NCI-H1417 (cell line): ENCODE results near the gene THRSP.
A peak's percentile ranks its signal among the peaks of the same experiment; 100 is the strongest.

Experiments
- DNase-seq, 3 experiments: peaks; one replicate each; lab custom pipeline; 2025; lab: John Stamatoyannopoulos, UW

THRSP gene

GRCh38 chr11:78097666-78098385 lies 34.2 kb downstream of the THRSP start:
- peak in 1 of 3 experiments; percentile 55 for DNase-seq

- DNase-seq, result no peak
Observed at GRCh38 chr11:78099666-78100065, 36.0 kb downstream of the THRSP start.

DNA sequence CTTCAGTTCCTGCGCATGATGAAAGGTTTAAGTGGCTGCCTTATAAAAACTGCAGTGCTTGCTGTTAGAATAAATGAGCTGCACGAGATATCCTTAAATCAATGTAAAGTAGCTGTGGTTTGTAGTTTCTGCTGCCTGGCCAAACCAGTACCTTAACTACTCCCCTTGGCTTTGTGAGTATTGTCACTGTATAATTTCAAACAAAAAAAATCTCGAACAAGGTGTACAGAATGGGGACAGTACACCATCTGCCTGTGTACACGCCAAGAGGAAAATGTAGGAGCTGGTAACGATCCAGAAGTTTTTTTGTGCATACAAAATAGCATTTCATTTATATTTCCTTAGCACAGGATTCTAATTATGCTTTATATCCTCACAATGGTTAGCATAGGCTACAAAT lies 36.6 kb downstream of the THRSP start:
- peak in 1 of 3 experiments; percentile 93 for DNase-seq

GRCh38 chr11:78100676-78101472 lies 37.2 kb downstream of the THRSP start:
- peak in 1 of 3 experiments; percentile 66 for DNase-seq

- no peak for DNase-seq
Observed at GRCh38 chr11:78109081-78110015, 45.7 kb downstream of the THRSP start.

DNA sequence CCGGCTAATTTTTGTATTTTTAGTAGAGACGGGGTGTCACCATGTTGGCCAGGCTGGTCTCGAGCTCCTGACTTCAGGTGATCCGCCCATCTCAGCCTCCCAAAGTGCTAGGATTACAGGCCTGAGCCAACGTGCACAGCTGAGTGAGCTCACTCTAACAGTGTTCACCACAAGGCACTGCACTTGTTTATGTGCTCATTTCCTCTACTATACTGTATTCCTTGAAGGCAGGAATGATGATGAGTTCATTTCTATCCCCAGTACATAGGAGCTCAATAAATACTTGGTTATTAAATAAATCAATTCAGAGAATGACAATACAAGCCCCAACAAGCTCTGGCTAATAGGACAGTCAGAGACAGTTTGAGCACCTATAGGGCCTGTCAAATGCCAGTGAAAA lies 46.7 kb downstream of the THRSP start:
- DNase-seq, result no peak

DNA sequence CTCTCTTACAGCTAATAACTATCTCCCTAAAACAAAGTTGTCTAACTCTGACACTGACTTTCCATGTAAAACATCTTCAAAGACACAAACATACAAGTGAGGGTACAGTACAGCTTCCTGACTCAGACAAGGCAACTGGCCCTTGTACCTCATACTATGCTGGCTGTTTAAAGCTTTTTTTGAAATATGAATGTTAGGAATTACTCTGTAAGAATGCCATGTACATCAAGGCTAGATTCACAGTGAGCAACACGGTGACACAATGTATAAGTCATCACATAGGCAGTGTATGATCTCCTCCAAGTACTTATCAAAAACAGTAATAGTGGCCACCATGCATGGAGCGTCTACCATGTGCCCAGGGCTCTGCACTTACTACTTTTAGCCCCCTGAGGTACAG lies 47.2 kb downstream of the THRSP start:
- DNase-seq, result no peak

- DNase-seq, result no peak
Observed at GRCh38 chr11:78111298-78111697, 47.6 kb downstream of the THRSP start.

DNA sequence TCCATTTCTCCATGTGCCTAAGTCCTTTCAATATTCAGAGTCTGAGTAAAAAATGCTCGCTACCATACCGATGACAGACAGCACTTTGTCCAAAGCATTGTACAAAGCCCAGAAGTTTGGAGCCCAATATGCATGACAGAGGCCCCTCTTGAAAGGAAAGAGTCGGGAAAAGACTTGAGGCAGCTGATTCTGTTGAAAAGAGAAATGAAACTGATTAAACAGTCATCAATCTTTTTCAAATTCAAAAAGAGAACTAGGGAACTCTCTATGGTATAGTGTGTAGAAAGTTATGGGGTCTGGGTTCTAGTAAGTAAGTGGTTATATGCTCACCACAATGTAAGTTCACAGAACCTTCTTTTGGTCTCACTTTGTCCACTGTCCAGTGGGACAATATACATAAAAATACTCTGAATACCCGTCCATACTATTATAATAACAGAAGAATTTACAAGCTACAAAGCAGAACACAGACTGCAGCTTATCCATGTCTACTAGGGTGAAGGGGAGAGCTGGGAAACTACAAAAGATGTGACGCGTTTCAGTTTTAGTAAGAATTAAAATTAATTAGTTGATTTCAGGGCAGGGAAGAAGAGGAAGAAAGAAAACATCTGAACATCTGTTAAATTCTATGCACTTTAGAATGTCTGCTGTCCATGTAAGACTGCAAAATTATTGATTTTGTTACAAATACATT lies 49.1 kb downstream of the THRSP start:
- DNase-seq, result no peak
